OCI-LY1 (cell line): Measurements from ENCODE around the gene GLT1D1.

Experiments used
- H2AFZ ChIP-seq: fragments of 200-600 bp; sonication (generic), shearing (Covaris generic); 2 replicates; pipeline ENCODE4 v1.6.0; 2014; ENCODE audit warnings: antibody characterized with exemption, mild to moderate bottlenecking, low read length
- H3F3A ChIP-seq: fragments of 200-600 bp; sonication (generic), shearing (Covaris generic); 2 replicates; pipeline ENCODE4 v1.6.0; 2014; ENCODE audit warnings: mild to moderate bottlenecking, antibody characterized with exemption, low read length, moderate library complexity; ENCODE audit not compliant: insufficient read depth
- H3K27ac ChIP-seq: fragments of 200-600 bp; sonication (generic); 2 replicates; pipeline ENCODE4 v1.5.1; 2014; ENCODE audit warnings: low read length, mixed run types, mild to moderate bottlenecking, low read depth; ENCODE audit not compliant: poor library complexity, severe bottlenecking
- H3K27me3 ChIP-seq: fragments of 200-600 bp; sonication (generic); 2 replicates; pipeline ENCODE4 v1.6.0; 2014; ENCODE audit warnings: antibody characterized with exemption, mild to moderate bottlenecking, low read length, moderate library complexity; ENCODE audit not compliant: insufficient read depth
- H3K36me3 ChIP-seq: fragments of 200-600 bp; sonication (generic); 2 replicates; pipeline ENCODE4 v1.6.1; 2014; ENCODE audit warnings: mild to moderate bottlenecking, antibody characterized with exemption, low read length, moderate library complexity, mixed read lengths; ENCODE audit not compliant: insufficient read depth
- H3K4me1 ChIP-seq: fragments of 200-600 bp; sonication (generic); 2 replicates; pipeline ENCODE4 v1.5.1; 2014; ENCODE audit warnings: mild to moderate bottlenecking, low read length, moderate library complexity; ENCODE audit not compliant: insufficient read depth, severe bottlenecking
- H3K4me2 ChIP-seq: fragments of 200-600 bp; sonication (generic), shearing (Covaris generic); 2 replicates; pipeline ENCODE4 v1.6.1; 2014; ENCODE audit warnings: low read length
- H3K4me3 ChIP-seq: fragments of 200-600 bp; sonication (generic); 2 replicates; pipeline ENCODE4 v1.5.1; 2014; ENCODE audit warnings: low read length, low read depth, mild to moderate bottlenecking, mixed read lengths; ENCODE audit not compliant: poor library complexity, severe bottlenecking
- H3K79me2 ChIP-seq: fragments of 200-600 bp; shearing (Covaris generic); 2 replicates; pipeline ENCODE4 v1.6.1; 2016; ENCODE audit warnings: mixed run types, low read length, mixed read lengths; ENCODE audit not compliant: insufficient read depth
- H3K9ac ChIP-seq: fragments of 200-600 bp; sonication (generic), shearing (Covaris generic); 2 replicates; pipeline ENCODE4 v1.6.1; 2014; ENCODE audit warnings: mild to moderate bottlenecking, low read length, mixed read lengths
- H3K9me2 ChIP-seq: fragments of 200-600 bp; sonication (generic), shearing (Covaris generic); 2 replicates; pipeline ENCODE4 v1.6.1; 2014; ENCODE audit warnings: low read depth, mild to moderate bottlenecking, low read length, mixed read lengths
- H3K9me3 ChIP-seq: fragments of 200-600 bp; shearing (Covaris generic); 2 replicates; pipeline ENCODE4 v1.6.1; 2014; ENCODE audit warnings: low read length, mixed read lengths
- H4K20me1 ChIP-seq: fragments of 200-600 bp; sonication (generic), shearing (Covaris generic); 2 replicates; pipeline ENCODE4 v1.6.0; 2016; ENCODE audit warnings: mild to moderate bottlenecking, low read length; ENCODE audit not compliant: insufficient read depth
- CTCF ChIP-seq: fragments of 200-600 bp; sonication (generic), shearing (Covaris generic); IDR thresholded peaks from 2 replicates; pipeline ENCODE4 v1.5.1; 2017; ENCODE audit warnings: mild to moderate bottlenecking, antibody characterized with exemption, low read length, moderate library complexity, mixed read lengths
- EZH2 ChIP-seq: fragments of 200-600 bp; sonication (generic), shearing (Covaris generic); IDR thresholded peaks from 2 replicates; pipeline ENCODE4 v1.8.0; 2017; ENCODE audit warnings: borderline replicate concordance, mixed run types, mild to moderate bottlenecking, antibody characterized with exemption, low read length, moderate library complexity, mixed read lengths

GLT1D1 gene

GRCh38 chr12:128932521-128932920 is 79.2 kb downstream of the GLT1D1 start:
- Histone ChIP-seq H2AFZ (no peak overlapping the region), H3K27ac (no peak overlapping the region), H4K20me1 (no peaks in the 10 kb centered on the region), H3K27me3 (no peaks in the 10 kb centered on the region), H3K79me2 (no peaks in the 10 kb centered on the region), H3K4me1 (no peaks in the 10 kb centered on the region), H3K9ac (no peak overlapping the region), H3K9me2 (no peaks in the 10 kb centered on the region), H3F3A (no peaks in the 10 kb centered on the region), H3K9me3 (no peaks in the 10 kb centered on the region), H3K4me2 (no peak overlapping the region), H3K4me3 (no peak overlapping the region), H3K36me3 (no peaks in the 10 kb centered on the region)
- TF ChIP-seq CTCF (no peak), EZH2 (no peak)

GRCh38 chr12:128933039-128933438 is 79.8 kb downstream of the GLT1D1 start:
- no peaks in the 10 kb centered on the region for H3K9me2 ChIP-seq
- H2AFZ ChIP-seq: no peak overlapping the region
- H3K27me3 ChIP-seq: no peaks in the 10 kb centered on the region
- H3K4me2 ChIP-seq: no peak overlapping the region
- no peaks in the 10 kb centered on the region for H3F3A ChIP-seq
- no peak overlapping the region for H3K9ac ChIP-seq
- no peak overlapping the region for H3K4me3 ChIP-seq
- H3K9me3 ChIP-seq: no peaks in the 10 kb centered on the region
- no peaks in the 10 kb centered on the region for H4K20me1 ChIP-seq
- TF ChIP-seq EZH2: no peak
- TF ChIP-seq CTCF: no peak
- no peaks in the 10 kb centered on the region for H3K36me3 ChIP-seq
- H3K4me1 ChIP-seq: no peaks in the 10 kb centered on the region
- H3K27ac ChIP-seq: no peak overlapping the region
- no peaks in the 10 kb centered on the region for H3K79me2 ChIP-seq

- no peak overlapping the region for H3K27ac ChIP-seq
- H3F3A ChIP-seq: no peaks in the 10 kb centered on the region
- no peaks in the 10 kb centered on the region for H3K36me3 ChIP-seq
- no peak overlapping the region for H2AFZ ChIP-seq
- no peaks in the 10 kb centered on the region for H3K9me3 ChIP-seq
- H3K4me3 ChIP-seq: no peak overlapping the region
- H3K79me2 ChIP-seq: no peaks in the 10 kb centered on the region
- TF ChIP-seq EZH2: no peak
- TF ChIP-seq CTCF: no peak
- H3K9me2 ChIP-seq: no peaks in the 10 kb centered on the region
- no peak overlapping the region for H3K4me2 ChIP-seq
- no peaks in the 10 kb centered on the region for H3K27me3 ChIP-seq
- no peaks in the 10 kb centered on the region for H4K20me1 ChIP-seq
- no peak overlapping the region for H3K9ac ChIP-seq
- H3K4me1 ChIP-seq: no peaks in the 10 kb centered on the region
Observed at GRCh38 chr12:128933926-128934325, 80.6 kb downstream of the GLT1D1 start.
